Testis (tissue), 2 donors: ENCODE measurements around the gene SCNM1.

Experiments used
- CTCF ChIP-seq, 3 experiments: fragments of 450-650 bp in 2 of 3; fragments of 200-600 bp in 1 of 3; sonication (generic) in 1 of 3; IDR thresholded peaks; one replicate each; pipeline ENCODE4 v1.5.1; 2016 to 2019; ENCODE audit warnings: antibody characterized with exemption in 3 of 3, mild to moderate bottlenecking in 2 of 3, moderate library complexity in 1 of 3
- POLR2A ChIP-seq: fragments of 450-650 bp; IDR thresholded peaks from one replicate; pipeline ENCODE4 v1.6.1; 2017; ENCODE audit warnings: antibody characterized with exemption, mild to moderate bottlenecking, moderate library complexity

GRCh38 chr1:151193856-151194255 is 27.9 kb downstream of the SCNM1 start:
- TF ChIP-seq CTCF (IDR thresholded peaks at IDR 0.05) (no peak), POLR2A (no peak)
